ENCODE measurements around the gene METTL15.
"Not testable (repeated sequence)": the region's sequence is repeated elsewhere in the genome, so short reads cannot be mapped to it uniquely, and the experiment has no call there.

Gene METTL15

DNA sequence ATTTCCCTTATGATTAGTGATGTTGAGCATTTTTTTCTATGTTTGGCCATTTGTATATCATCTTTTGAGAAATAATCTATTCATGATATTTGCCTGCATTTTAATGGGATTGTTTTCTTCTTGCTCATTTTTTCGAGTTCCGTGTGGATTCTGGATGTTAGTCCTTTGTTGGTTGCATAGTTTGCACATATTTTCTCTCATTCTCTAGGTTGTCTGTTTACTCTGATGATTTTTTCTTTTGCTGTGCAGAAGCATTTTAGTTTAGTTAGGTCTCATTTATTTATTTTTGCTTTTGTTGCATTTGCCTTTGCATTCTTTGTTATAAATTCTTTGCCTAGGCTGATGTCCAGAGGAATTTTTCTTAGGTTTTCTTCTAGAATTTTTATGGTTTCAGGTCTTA, 87.3 kb downstream of the METTL15 start:
- no peak for DNase-seq (ENCODE audit: low read depth in 2 of 2)

- DNase-seq (ENCODE audit: low read depth in 2 of 2), result no peak
Measured at GRCh38 chr11:28209906-28210305, 101.7 kb downstream of the METTL15 start.

DNA sequence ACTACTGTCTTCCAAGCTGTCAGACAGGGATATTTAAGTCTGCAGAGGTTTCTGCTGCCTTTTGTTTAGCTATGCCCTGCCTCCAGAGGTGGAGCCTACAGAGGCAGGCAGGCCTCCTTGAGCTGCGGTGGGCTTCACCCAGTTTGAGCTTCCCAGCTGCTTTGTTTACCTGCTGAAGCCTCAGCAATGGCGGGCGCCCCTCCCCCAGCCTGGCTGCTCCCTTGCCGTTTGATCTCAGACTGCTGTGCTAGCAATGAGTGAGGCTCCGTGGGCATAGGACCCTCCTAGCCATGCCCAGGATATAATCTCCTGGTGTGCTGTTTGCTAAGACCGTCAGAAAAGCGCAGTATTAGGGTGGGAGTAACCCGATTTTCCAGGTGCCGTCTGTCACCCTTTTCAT, 113.9 kb downstream of the METTL15 start:
- not testable (repeated sequence) for DNase-seq (ENCODE audit: low read depth in 2 of 2)

GRCh38 chr11:28223577-28223976, 115.4 kb downstream of the METTL15 start:
- no peak for DNase-seq (ENCODE audit: low read depth in 2 of 2)

- no peak for DNase-seq (ENCODE audit: low read depth in 2 of 2)
Measured at GRCh38 chr11:28223994-28224393, 115.8 kb downstream of the METTL15 start.

DNA sequence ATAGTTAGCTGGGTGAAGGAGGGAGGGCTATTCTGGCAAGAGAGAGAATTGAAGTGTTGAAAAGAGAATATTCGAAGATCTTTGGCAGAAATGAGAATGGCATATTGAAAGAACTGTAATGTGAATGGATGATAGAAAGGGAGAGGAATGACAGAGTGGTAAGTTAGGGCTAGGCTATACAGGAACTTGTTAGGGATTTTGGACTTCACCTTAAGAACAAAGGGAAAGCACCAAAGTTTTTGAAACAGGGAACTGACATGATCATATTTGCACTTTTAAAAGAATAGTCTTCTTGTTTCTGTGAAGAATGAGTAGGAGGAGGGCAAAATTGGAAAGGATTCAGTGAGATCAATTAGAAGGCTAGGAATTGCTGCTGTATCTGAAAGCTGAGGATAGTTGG, 119.3 kb downstream of the METTL15 start:
- DNase-seq (ENCODE audit: low read depth in 2 of 2), result no peak

- no peak for DNase-seq (ENCODE audit: low read depth in 2 of 2)
Measured at GRCh38 chr11:28228196-28228895, 120.2 kb downstream of the METTL15 start.

DNA sequence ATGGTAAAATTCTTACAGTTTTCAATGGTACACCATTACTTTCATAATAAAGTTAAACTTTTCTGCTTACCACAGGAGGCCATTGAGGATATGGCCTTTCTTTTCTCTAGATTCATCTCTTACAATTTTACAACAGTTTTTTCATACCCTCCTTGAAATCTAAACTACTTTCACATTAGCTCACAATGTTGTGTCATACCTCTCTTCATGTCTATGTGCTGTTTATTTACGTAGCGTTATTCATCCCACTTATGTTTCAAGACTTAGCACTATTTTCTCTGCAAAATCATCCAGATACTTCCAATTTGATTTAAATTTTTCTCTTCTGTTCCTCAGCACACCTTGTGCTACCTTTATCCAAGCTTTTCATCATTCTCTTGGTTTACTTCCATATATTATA, 123.3 kb downstream of the METTL15 start:
- DNase-seq (ENCODE audit: low read depth in 2 of 2), result no peak

DNA sequence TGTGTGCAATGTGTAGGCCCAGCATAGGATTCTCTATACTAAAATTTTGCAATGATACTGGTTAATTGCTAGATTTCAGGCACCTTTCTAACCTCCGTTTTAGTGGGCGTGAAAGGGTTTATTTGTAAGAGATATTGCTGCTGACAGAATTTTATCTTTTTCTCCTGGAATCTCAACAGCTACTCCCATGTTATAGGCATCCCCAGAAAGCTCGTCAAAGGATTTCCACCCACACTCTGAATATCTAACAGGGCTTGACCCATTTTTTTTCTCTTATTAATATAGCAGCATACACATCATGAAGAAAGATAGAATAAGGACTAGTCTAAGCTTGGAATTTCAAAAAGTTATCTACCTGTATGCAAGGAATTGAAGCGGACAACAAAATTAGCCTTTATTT, 124.5 kb downstream of the METTL15 start:
- no peak for DNase-seq (ENCODE audit: low read depth in 2 of 2)

DNA sequence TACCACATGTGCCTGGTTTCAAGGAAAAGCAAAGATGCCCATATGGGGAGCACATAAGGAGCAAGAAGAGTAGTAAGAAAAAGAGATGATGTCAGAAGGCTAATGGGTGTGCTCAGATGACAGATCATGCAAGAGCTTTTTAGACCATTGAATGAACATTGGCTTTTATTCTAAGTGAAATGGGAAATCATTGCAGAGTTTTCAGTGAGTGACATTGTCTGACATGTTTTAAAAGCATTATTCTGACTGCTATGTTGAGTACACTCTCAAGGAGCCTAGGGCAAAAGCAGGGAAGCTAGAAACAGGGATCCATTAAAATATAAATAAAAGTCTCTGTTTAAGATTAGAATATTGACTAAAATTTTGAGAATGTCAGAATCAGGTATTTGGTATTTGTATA, 133.6 kb downstream of the METTL15 start:
- no peak for DNase-seq (ENCODE audit: low read depth in 2 of 2)

GRCh38 chr11:28242596-28242995, 134.4 kb downstream of the METTL15 start:
- no peak for DNase-seq (ENCODE audit: low read depth in 2 of 2)

DNA sequence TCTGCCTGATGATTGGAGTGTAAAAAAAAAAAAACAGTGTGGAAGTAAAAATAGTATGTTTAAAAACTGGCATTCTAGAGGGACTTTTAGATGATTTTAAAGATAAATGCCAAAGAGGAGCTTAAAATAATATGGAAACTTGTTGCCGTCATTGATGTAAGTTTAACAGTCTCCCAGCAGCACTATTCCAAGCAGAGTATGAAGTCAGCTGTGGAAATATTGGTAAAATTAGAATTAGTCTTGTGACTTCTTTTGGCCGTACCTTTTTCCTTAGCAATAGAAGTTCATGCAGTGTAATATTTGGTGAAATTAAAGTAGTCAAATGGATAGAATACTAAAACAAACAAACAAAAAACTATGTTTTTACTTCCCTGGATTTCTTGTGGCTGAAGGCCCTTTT, 134.9 kb downstream of the METTL15 start:
- DNase-seq (ENCODE audit: low read depth in 2 of 2), result no peak

- DNase-seq (ENCODE audit: low read depth in 2 of 2), result no peak
Measured at GRCh38 chr11:28243581-28243980, 135.4 kb downstream of the METTL15 start.

- DNase-seq (ENCODE audit: low read depth in 2 of 2), result no peak
Measured at GRCh38 chr11:28245131-28245530, 136.9 kb downstream of the METTL15 start.

DNA sequence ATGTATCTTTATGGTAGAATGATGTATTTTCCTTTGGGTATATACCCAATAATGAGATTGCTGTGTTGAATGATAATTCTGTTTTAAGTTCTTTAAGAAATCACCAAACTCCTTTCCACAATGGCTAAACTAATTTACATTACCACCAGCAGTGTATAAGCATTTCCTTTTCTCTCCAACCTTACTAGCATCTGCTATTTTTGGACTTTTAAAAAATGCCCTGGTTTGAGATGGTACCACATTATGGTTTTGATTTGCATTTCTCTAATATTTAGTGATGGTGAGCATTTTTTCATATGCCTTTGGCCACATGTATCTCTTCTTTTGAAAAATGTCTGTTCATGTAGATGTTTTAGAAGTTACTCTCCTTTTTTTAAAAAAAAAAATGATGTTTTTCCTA, 142.0 kb downstream of the METTL15 start:
- no peak for DNase-seq (ENCODE audit: low read depth in 2 of 2)

DNA sequence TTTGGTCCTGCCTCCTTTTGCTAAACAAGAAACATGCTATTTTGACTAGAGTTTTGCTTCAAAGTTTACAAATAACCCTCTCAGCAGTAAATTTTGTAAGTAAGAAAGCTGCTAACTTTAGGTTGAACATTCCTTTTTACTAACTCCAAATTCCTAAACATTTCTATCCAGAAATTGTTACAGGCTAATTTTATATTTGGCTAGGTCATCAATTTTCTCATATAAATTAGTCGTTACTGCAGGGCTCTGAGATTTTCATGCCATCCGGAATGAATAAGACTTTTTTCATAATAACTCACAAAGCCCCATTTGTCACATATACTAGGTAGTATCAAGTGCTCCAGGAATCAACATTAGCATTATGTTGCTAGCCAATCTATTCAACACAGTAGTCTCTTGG, 143.1 kb downstream of the METTL15 start:
- no peak for DNase-seq (ENCODE audit: low read depth in 2 of 2)

- DNase-seq (ENCODE audit: low read depth in 2 of 2), result no peak
Measured at GRCh38 chr11:28257761-28258160, 149.6 kb downstream of the METTL15 start.

DNA sequence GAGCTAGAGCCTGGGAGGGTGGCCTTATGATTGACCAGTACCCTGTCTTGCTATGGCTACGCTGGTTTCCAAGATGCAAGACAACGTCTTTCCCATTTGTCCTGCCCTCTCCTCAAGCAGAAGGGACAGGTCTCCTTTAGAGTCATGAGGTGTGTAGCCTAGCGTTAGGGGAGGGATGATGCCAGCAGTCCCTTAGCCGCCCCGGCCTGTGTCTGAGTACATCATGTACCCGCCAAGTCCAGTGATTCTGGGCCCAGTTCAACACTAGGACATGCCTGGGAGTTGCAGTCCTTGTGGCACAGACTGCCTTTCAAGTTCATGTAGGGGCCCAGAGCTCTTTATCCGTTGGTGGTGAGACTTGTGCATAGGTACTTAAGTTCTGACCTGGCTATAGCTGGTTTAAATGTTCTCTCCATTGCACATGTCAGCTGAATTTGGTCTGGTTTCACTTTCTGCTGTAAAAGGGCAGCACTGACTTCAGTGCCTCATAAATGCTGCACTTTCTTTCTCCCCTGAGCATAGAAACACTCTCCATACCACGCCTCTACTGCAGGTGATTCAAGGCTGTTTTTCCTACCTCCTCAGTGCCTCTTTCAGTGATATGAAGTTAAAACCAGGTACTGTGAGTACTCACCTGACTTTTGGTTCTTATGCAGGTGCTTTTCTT, 151.1 kb downstream of the METTL15 start:
- no peak for DNase-seq (ENCODE audit: low read depth in 2 of 2)

DNA sequence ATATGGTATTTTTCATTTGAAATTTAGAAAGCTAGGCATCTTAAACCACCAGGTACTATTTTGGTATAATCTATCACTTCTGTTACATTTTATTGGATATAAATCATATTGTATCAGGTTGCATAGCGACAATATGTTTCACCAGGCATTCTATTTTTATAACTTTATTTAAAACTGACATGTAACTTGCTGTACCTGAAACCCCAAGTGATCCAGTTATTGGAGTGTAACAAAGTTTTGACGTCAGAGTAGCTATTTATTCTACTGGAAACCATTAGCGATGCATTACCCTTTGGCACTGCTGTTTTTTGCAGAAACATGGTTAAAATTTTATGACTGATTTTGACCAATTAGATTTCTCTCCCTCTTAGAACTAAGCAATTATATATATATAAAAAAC, 160.7 kb downstream of the METTL15 start:
- no peak for DNase-seq (ENCODE audit: low read depth in 2 of 2)

GRCh38 chr11:28269586-28269985, 161.4 kb downstream of the METTL15 start:
- DNase-seq (ENCODE audit: low read depth in 2 of 2), result no peak

- not testable (repeated sequence) for DNase-seq (ENCODE audit: low read depth in 2 of 2)
Measured at GRCh38 chr11:28272247-28272646, 164.1 kb downstream of the METTL15 start.

GRCh38 chr11:28274216-28274615, 166.0 kb downstream of the METTL15 start:
- DNase-seq (ENCODE audit: low read depth in 2 of 2), result no peak

DNA sequence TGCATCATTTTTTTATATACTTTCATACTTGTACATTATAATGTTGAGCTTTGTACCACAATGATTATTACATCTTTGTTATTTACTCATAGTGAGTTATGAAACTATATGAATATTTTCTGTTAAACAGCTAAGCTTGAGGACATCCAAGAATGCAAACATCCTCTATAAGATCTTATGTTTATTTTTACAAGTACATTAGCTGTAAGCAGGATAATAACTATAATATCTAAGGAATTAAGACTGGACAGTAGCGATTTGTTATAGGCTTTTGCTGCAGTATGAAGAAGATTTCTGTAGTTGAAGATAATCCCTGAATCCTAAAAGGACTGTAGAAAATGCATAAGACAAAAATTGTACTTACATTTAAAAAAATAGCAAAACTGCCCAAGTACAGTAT, 176.0 kb downstream of the METTL15 start:
- no peak for DNase-seq (ENCODE audit: low read depth in 2 of 2)

GRCh38 chr11:28289444-28289843, 181.3 kb downstream of the METTL15 start:
- DNase-seq (ENCODE audit: low read depth in 2 of 2), result no peak

Data from stimulated activated CD8-positive, alpha-beta memory T cell treated with anti-CD3 and anti-CD28 coated beads, Interleukin-7, amount 100 ng/mL, for 1 hour (primary cell).